ENCODE measurements around the gene AGPAT2. TPM values are rescaled to one million over a fixed set of nuclear protein-coding genes. Genes with fewer than 3 reads are reported as not detected.
A peak's percentile ranks its signal among the peaks of the same experiment; 100 is the strongest.
"Not testable (repeated sequence)": the region's sequence is repeated elsewhere in the genome, so short reads cannot be mapped to it uniquely, and the experiment has no call there.

AGPAT2 gene
- total RNA-seq, 6 donors from 2014 or later = 70.2 to 242 (median 140) TPM

- Histone ChIP-seq H3K27ac (peak within 1 kb of the TSS; percentile 74 to 89 (median 88)), H3K27me3 (peaks cover 0 to 12% (median 2%) of the 10 kb centered on the region in 4 donors), H3K36me3 (no peaks in the 10 kb centered on the region), H3K4me1 (peaks cover 33 to 47% (median 39%) of the 10 kb centered on the region in 4 donors), H3K9me3 (no peaks in the 10 kb centered on the region), H3K4me3 (peak within 1 kb of the TSS; percentile 35 to 64 (median 58))
- no peak for ATAC-seq (ENCODE audit: low FRiP score in 2 of 2)
- TF ChIP-seq POLR2A (IDR thresholded peaks at IDR 0.05) (no peak), CTCF (IDR thresholded peaks at IDR 0.05) (no peak), POLR2AphosphoS5 (IDR thresholded peaks at IDR 0.05) (no peak), EP300 (IDR thresholded peaks at IDR 0.05) (no peak)
- WGBS, 2 donors = 1 to 2% methylated on average over 33 to 38 of the region's 119 CpGs
- peak in 1 of 2 donors; percentile 84 for DNase-seq
These were observed 24.8 kb upstream of the AGPAT2 start, which contains the start of gene DIPK1B for GRCh38 chr9:136711751-136712689. Gene DIPK1B, plus strand, starts transcription at chr9:136712572. Its CDS starts 94 bp downstream, at chr9:136712666.

- H3K36me3 ChIP-seq; H3K27ac ChIP-seq; H3K9me3 ChIP-seq; DNase-seq; ATAC-seq (ENCODE audit: low FRiP score in 2 of 2); H3K4me3 ChIP-seq: not testable (repeated sequence)
- 40 to 48% methylated on average over 4 of the region's 4 CpGs for WGBS, 2 donors
- Histone ChIP-seq H3K27me3 (peaks cover 0 to 12% (median 2%) of the 10 kb centered on the region in 4 donors), H3K4me1 (peaks cover 33 to 44% (median 37%) of the 10 kb centered on the region in 4 donors)
These were observed 24.0 kb upstream of the AGPAT2 start for GRCh38 chr9:136711219-136711648.

- Histone ChIP-seq H3K27me3 (peaks cover 0 to 12% (median 2%) of the 10 kb centered on the region in 4 donors), H3K4me1 (peaks cover 30 to 39% (median 34%) of the 10 kb centered on the region in 4 donors), H3K36me3 (no peaks in the 10 kb centered on the region), H3K4me3 (no peak overlapping the region), H3K27ac (no peak overlapping the region), H3K9me3 (no peaks in the 10 kb centered on the region)
- TF ChIP-seq EP300 (IDR thresholded peaks at IDR 0.05) (no peak), CTCF (IDR thresholded peaks at IDR 0.05) (no peak), POLR2A (IDR thresholded peaks at IDR 0.05) (no peak), POLR2AphosphoS5 (IDR thresholded peaks at IDR 0.05) (no peak)
- no peak for ATAC-seq (ENCODE audit: low FRiP score in 2 of 2)
- DNase-seq = no peak
- 94 to 95% methylated on average over 7 of the region's 7 CpGs for WGBS, 2 donors
These were observed 23.3 kb upstream of the AGPAT2 start for GRCh38 chr9:136710543-136710942.

- Histone ChIP-seq H3K4me3 (no peak overlapping the region), H3K36me3 (no peaks in the 10 kb centered on the region), H3K9me3 (no peaks in the 10 kb centered on the region), H3K4me1 (peaks cover 20 to 31% (median 25%) of the 10 kb centered on the region in 4 donors), H3K27me3 (peaks cover 0 to 12% (median 2%) of the 10 kb centered on the region in 4 donors), H3K27ac (no peak overlapping the region)
- DNase-seq (peak in 1 of 2 donors; percentile 81), ATAC-seq (ENCODE audit: low FRiP score in 2 of 2) (no peak)
- 87 to 91% methylated on average over 6 to 24 of the region's 24 CpGs for WGBS, 2 donors
- TF ChIP-seq EP300 (IDR thresholded peaks at IDR 0.05) (no peak), POLR2A (IDR thresholded peaks at IDR 0.05) (no peak), CTCF (IDR thresholded peaks at IDR 0.05) (no peak), POLR2AphosphoS5 (IDR thresholded peaks at IDR 0.05) (no peak)
These were observed 22.3 kb upstream of the AGPAT2 start for GRCh38 chr9:136709454-136710109.
